ENCODE results near the gene PLEKHG4. TPM values are rescaled to one million over a fixed set of nuclear protein-coding genes. Genes with fewer than 3 reads are reported as not detected.
A peak's percentile ranks its signal among the peaks of the same experiment; 100 is the strongest.

The PLEKHG4 gene
- total RNA-seq, 1 donor from 2014 or later: 7.8 TPM

DNA sequence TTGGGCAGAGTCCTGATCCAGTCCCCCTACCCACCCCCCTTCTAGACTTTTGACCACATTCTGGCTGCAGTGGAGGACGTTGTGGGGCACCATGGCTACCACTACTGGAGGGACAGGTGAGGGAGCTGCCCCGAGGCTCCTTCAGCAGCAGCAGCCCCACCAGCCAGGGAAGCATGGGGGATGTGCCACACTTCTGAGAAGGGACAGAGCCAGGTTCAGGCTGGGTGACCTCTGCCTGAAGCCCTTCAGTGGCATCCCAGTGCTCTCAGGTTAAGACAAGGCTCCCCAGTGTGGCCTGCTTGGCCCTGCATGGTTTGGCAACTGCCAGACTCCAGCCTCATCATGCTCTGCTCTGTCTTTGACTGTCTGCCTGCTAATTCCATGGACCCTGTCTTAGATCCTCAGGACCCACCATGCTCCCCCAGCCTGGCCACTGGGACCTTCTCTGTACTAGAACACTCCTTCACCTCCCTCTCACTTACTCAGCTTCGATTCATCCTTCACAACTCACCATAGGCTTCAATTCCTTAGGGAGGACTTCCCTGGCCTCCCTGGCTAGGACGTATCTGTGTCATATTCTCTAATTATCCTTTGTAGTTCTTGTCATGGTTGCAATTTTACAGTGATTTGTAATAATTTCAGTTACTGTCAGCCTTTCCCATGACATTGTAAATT, 21.7 kb upstream of the PLEKHG4 start:
- H3K4me1 Mint-ChIP-seq: no peaks in the 10 kb centered on the region
- no peaks in the 10 kb centered on the region for H3K36me3 Mint-ChIP-seq (ENCODE audit: low read depth)
- no peaks in the 10 kb centered on the region for H3K27me3 Mint-ChIP-seq
- CTCF ChIA-PET: no interaction called here
- H3K27ac Mint-ChIP-seq: no peak overlapping the region
- DNase-seq: no peak
- POLR2A ChIA-PET: no interaction called here
- H3K4me3 Mint-ChIP-seq: no peak overlapping the region
- intact Hi-C loops (cut with micrococcal nuclease): no loop called here
- no peaks in the 10 kb centered on the region for H3K9me3 Mint-ChIP-seq
- TF ChIP-seq, protein P1, sequence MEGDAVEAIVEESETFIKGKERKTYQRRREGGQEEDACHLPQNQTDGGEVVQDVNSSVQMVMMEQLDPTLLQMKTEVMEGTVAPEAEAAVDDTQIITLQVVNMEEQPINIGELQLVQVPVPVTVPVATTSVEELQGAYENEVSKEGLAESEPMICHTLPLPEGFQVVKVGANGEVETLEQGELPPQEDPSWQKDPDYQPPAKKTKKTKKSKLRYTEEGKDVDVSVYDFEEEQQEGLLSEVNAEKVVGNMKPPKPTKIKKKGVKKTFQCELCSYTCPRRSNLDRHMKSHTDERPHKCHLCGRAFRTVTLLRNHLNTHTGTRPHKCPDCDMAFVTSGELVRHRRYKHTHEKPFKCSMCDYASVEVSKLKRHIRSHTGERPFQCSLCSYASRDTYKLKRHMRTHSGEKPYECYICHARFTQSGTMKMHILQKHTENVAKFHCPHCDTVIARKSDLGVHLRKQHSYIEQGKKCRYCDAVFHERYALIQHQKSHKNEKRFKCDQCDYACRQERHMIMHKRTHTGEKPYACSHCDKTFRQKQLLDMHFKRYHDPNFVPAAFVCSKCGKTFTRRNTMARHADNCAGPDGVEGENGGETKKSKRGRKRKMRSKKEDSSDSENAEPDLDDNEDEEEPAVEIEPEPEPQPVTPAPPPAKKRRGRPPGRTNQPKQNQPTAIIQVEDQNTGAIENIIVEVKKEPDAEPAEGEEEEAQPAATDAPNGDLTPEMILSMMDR (IDR thresholded peaks at IDR 0.05): no peak
- ATAC-seq (ENCODE audit: low read depth): no peak

DNA sequence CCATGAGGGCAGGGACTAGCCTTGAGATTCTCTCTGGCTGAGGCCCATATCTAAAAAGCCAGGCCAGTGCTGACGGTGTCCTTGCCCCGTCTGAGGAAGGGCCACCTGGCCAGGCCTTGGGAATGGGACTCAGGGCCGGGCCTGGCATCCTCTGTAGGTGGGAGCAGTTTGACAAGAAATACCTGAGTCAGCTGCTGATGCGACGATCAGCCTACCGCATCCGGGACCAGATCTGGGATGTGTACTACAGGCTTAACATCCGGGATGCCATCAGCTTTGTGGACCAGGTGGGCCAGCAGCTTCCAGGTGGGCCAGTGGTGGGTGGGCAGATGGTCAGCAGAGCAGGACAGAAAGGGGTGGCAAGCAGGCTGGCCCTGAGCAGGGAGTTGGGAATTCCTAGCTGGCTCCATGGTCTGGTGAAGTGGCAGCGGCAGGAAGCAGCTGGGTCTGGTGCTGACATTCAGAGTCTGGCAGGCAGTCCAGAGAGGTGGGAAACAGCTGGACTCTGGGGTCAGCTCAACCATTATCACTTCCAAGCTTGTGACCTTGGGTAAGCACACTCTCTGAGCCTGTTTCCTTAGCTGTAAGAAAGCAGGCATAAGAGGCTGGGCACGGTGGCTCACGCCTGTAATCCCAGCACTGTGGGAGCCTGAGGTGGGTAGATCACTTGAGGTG, 21.0 kb upstream of the PLEKHG4 start:
- no peaks in the 10 kb centered on the region for H3K36me3 Mint-ChIP-seq (ENCODE audit: low read depth)
- H3K27me3 Mint-ChIP-seq: peaks cover 4% of the 10 kb centered on the region
- H3K4me3 Mint-ChIP-seq: no peak overlapping the region
- H3K4me1 Mint-ChIP-seq: no peaks in the 10 kb centered on the region
- no peak for DNase-seq
- no peaks in the 10 kb centered on the region for H3K9me3 Mint-ChIP-seq
- TF ChIP-seq, protein P1 (IDR thresholded peaks at IDR 0.05): no peak
- intact Hi-C loops (cut with micrococcal nuclease): no loop called here
- no peak for ATAC-seq (ENCODE audit: low read depth)
- ChIA-PET POLR2A (interaction anchor here (0.7 kb wide), 1 partner anchor 278 kb away, joined by 4 read pairs; no protein-coding TSS in a partner anchor), CTCF (interaction anchor here (0.6 kb wide), 1 partner anchor 141 kb away, joined by 3 read pairs; no protein-coding TSS in a partner anchor)
- no peak overlapping the region for H3K27ac Mint-ChIP-seq

DNA sequence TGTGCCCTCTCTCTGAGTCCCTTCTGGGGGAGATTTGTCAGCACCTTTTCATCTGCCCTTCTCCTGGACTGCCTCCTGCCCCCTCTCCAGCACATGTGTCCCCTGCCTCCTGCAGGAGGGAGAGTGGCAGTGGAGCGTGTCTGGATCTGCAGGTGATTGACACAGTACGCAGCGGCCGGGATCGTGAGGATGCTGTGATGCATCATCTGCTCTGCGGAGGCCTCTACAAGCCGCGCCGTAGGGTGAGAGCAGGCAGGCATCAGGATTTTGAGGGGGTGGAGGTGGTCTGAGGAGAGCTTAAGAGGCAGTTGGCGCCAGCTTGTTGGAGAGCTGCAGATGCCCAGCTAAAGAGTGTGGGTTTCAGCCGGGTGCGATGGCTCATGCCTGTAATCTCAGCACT, 19.6 kb upstream of the PLEKHG4 start:
- ChIA-PET POLR2A (interaction anchor here (0.7 kb wide), 1 partner anchor 61 kb away, joined by 8 read pairs; no protein-coding TSS in a partner anchor), CTCF (interaction anchor here (0.9 to 2.8 kb wide), 3 partner anchors 142 to 206 kb away, joined by 3 to 9 read pairs (median 4); no protein-coding TSS in a partner anchor)
- DNase-seq (no peak), ATAC-seq (ENCODE audit: low read depth) (no peak)
- Mint-ChIP-seq H3K4me3 (no peak overlapping the region), H3K27me3 (peaks cover 5% of the 10 kb centered on the region), H3K4me1 (no peaks in the 10 kb centered on the region), H3K27ac (no peak overlapping the region), H3K36me3 (ENCODE audit: low read depth) (no peaks in the 10 kb centered on the region), H3K9me3 (no peaks in the 10 kb centered on the region)
- intact Hi-C loops (cut with micrococcal nuclease): loop anchor here (1.0 to 5.0 kb wide), 2 partner anchors 140 to 208 kb away; no protein-coding TSS in a partner anchor
- TF ChIP-seq, protein P1 (IDR thresholded peaks at IDR 0.05): no peak

DNA sequence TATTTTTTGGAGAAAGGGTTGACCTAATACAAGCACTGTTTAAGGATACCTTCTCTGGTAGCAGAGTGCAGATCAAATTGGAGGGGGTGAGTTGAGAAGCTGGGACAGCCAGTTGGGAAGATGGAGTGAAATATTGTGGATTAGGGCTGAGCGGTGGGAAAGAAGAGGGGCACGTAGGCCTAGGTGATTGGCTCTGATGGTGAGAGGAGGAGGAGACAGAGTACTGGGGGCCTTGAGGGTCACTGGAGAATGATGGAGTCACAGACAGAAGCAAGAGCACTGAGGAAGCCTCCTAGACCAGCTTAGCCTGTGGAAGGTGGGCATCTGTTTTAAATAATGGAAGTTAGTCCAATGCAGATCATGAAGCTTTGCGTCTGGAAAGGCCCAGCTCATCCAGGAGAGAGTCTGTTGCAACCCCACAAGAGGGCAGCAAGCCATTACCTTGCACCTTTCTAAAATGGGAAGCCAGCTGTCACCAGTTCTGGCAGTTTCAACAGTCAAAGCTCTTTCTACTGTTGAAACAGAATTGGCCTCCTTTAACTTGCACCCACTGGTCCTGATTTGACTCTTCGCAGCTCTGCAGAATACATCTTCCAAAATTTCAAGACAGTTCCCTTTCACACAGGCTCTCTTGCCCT, 18.8 kb upstream of the PLEKHG4 start:
- peak; percentile 45 for ATAC-seq (ENCODE audit: low read depth)
- CTCF ChIA-PET: interaction anchor here (0.7 to 2.8 kb wide), 14 partner anchors 13 to 205 kb away, joined by 3 to 9 read pairs (median 4); partner anchors contain the start of genes FHOD1 and TMEM208
- intact Hi-C loops (cut with micrococcal nuclease): loop anchor here (1.0 to 5.0 kb wide), 2 partner anchors 139 to 207 kb away; no protein-coding TSS in a partner anchor
- peaks cover 5% of the 10 kb centered on the region for H3K27me3 Mint-ChIP-seq
- H3K36me3 Mint-ChIP-seq (ENCODE audit: low read depth): no peaks in the 10 kb centered on the region
- no peak overlapping the region for H3K4me3 Mint-ChIP-seq
- DNase-seq: no peak
- POLR2A ChIA-PET: interaction anchor here (0.7 to 1.2 kb wide), 2 partner anchors 13 to 28 kb away, joined by 3 to 6 read pairs; no protein-coding TSS in a partner anchor
- H3K27ac Mint-ChIP-seq: no peak overlapping the region
- H3K4me1 Mint-ChIP-seq: no peaks in the 10 kb centered on the region
- H3K9me3 Mint-ChIP-seq: no peaks in the 10 kb centered on the region
- TF ChIP-seq, protein P1 (IDR thresholded peaks at IDR 0.05): no peak

Data from activated B cell treated with CpG ODN at 0.5 μM for 24 hours (primary cell).